ENCODE results near the gene NOLC1. TPM values are rescaled to one million over a fixed set of nuclear protein-coding genes. Genes with fewer than 3 reads are reported as not detected.

NOLC1 gene
- total RNA-seq, 4 donors from 2014 or later, result 38.6 to 90.6 (median 83.4) TPM

- Histone ChIP-seq H3K4me1 (peaks cover 4 to 18% (median 11%) of the 10 kb centered on the region in 3 donors), H3K4me3 (no peak overlapping the region), H3K27ac (no peak overlapping the region), H3K27me3 (no peaks in the 10 kb centered on the region), H3K36me3 (peaks cover 13 to 78% (median 31%) of the 10 kb centered on the region in 3 donors), H3K9me3 (no peaks in the 10 kb centered on the region)
- intact Hi-C loops (cut with DNase I), result no loop called here
- WGBS, 2 donors, result 93 to 97% methylated on average over 10 to 12 of the region's 13 CpGs
- DNase-seq, result no peak
- TF ChIP-seq, protein P1, sequence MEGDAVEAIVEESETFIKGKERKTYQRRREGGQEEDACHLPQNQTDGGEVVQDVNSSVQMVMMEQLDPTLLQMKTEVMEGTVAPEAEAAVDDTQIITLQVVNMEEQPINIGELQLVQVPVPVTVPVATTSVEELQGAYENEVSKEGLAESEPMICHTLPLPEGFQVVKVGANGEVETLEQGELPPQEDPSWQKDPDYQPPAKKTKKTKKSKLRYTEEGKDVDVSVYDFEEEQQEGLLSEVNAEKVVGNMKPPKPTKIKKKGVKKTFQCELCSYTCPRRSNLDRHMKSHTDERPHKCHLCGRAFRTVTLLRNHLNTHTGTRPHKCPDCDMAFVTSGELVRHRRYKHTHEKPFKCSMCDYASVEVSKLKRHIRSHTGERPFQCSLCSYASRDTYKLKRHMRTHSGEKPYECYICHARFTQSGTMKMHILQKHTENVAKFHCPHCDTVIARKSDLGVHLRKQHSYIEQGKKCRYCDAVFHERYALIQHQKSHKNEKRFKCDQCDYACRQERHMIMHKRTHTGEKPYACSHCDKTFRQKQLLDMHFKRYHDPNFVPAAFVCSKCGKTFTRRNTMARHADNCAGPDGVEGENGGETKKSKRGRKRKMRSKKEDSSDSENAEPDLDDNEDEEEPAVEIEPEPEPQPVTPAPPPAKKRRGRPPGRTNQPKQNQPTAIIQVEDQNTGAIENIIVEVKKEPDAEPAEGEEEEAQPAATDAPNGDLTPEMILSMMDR (IDR thresholded peaks at IDR 0.05), result no peak
- no peak for TF ChIP-seq POLR2A (IDR thresholded peaks at IDR 0.05)
Measured at GRCh38 chr10:102148275-102148674, 3.9 kb upstream of the NOLC1 start.

GRCh38 chr10:102150970-102151773 lies 1.0 kb upstream of the NOLC1 start:
- TF ChIP-seq, protein P1 (IDR thresholded peaks at IDR 0.05), result no peak
- no peak for TF ChIP-seq POLR2A (IDR thresholded peaks at IDR 0.05)
- H3K4me1 ChIP-seq, result peaks cover 8 to 41% (median 17%) of the 10 kb centered on the region in 3 donors
- H3K4me3 ChIP-seq, result peak overlapping the region; percentile 71 to 92 (median 73)
- WGBS, 2 donors, result 64 to 79% methylated on average over 3 of the region's 3 CpGs
- no peaks in the 10 kb centered on the region for H3K27me3 ChIP-seq
- intact Hi-C loops (cut with DNase I), result no loop called here
- H3K36me3 ChIP-seq, result peaks cover 7 to 68% (median 31%) of the 10 kb centered on the region in 3 donors
- DNase-seq, result no peak
- H3K9me3 ChIP-seq, result no peaks in the 10 kb centered on the region
- H3K27ac ChIP-seq, result peak overlapping the region; percentile 84 to 96 (median 88)

GRCh38 chr10:102152545-102152890 lies 329 bp downstream of the NOLC1 start:
- Histone ChIP-seq H3K4me3 (peak overlapping the region; percentile 71 to 92 (median 73)), H3K27me3 (no peaks in the 10 kb centered on the region), H3K27ac (peak overlapping the region; percentile 84 to 96 (median 88)), H3K36me3 (peaks cover 9 to 68% (median 21%) of the 10 kb centered on the region in 3 donors), H3K9me3 (no peaks in the 10 kb centered on the region), H3K4me1 (peaks cover 8 to 41% (median 17%) of the 10 kb centered on the region in 3 donors)
- no peak for DNase-seq
- WGBS, 2 donors, result 0 to 1% methylated on average over 14 to 18 of the region's 19 CpGs
- TF ChIP-seq, protein P1 (IDR thresholded peaks at IDR 0.05), result no peak
- intact Hi-C loops (cut with DNase I), result no loop called here

DNA sequence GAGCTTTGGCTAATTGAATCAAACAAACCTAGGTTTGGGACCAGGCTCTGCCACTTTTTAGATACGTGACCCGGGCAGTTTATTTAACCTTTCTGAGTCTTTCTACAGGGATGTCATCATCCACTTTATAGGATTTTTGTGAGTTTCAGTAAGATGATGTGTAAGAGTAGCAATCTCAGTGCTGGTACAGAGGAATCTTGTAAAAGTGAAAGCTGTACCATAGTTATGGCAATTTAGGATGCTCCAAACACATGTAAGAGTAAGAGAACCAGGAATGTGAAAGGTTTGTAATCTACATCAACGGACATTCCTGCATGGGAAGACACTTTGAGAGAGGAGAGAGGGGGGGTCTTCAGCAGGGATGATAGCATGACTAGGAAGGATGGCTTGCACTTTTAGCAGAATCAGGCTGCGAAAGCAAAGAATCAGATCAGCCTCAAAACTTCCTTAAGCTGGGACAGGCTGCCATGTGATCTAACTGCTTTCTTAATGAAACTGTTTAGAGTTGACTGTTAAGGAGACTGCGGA lies 968 bp downstream of the NOLC1 start:
- no peaks in the 10 kb centered on the region for H3K27me3 ChIP-seq
- H3K27ac ChIP-seq, result peak overlapping the region; percentile 84 to 96 (median 88)
- DNase-seq, result no peak
- 15 to 23% methylated on average over 5 of the region's 5 CpGs for WGBS, 2 donors
- H3K36me3 ChIP-seq, result peaks cover 14 to 68% (median 26%) of the 10 kb centered on the region in 3 donors
- no peak for TF ChIP-seq POLR2A (IDR thresholded peaks at IDR 0.05)
- peak overlapping the region; percentile 71 to 92 (median 73) for H3K4me3 ChIP-seq
- H3K9me3 ChIP-seq, result no peaks in the 10 kb centered on the region
- intact Hi-C loops (cut with DNase I), result no loop called here
- peaks cover 8 to 41% (median 17%) of the 10 kb centered on the region in 3 donors for H3K4me1 ChIP-seq

GRCh38 chr10:102154466-102155116 lies 2.4 kb downstream of the NOLC1 start:
- Histone ChIP-seq H3K27ac (no peak overlapping the region), H3K36me3 (peaks cover 19 to 68% (median 26%) of the 10 kb centered on the region in 3 donors), H3K4me3 (no peak overlapping the region), H3K4me1 (peaks cover 8 to 41% (median 17%) of the 10 kb centered on the region in 3 donors), H3K27me3 (no peaks in the 10 kb centered on the region), H3K9me3 (no peaks in the 10 kb centered on the region)
- intact Hi-C loops (cut with DNase I), result no loop called here
- DNase-seq, result no peak
- WGBS, 2 donors, result 88 to 90% methylated on average over 11 of the region's 11 CpGs
- TF ChIP-seq POLR2A (IDR thresholded peaks at IDR 0.05), result no peak
- TF ChIP-seq, protein P1 (IDR thresholded peaks at IDR 0.05), result no peak
